SIG-M5 (cell line): Measurements from ENCODE around the gene STIMATE.

Experiments
- DNase-seq: peaks from one replicate; lab custom pipeline; 2025; lab: John Stamatoyannopoulos, UW

The STIMATE gene

DNA sequence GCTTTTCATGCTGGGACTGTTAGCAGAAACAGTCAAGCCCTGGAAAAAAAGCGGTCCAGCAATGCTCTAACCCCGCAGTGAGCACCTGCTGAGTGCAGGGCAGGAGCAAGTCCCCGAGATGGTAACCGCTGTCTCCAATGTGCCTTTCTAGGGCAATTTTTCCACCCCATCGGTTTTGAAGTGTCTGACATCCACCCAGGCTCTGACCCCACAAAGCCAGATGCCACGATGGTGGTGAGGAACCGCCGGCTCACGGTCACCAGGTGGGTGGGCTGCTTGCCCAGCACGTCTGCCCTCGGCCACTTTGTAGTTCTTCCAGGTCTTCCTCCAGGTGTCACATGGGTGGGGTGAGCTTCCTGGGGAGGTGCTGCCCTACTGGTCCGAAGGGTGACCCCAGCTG, 106.0 kb downstream of the STIMATE start:
- DNase-seq: no peak

DNA sequence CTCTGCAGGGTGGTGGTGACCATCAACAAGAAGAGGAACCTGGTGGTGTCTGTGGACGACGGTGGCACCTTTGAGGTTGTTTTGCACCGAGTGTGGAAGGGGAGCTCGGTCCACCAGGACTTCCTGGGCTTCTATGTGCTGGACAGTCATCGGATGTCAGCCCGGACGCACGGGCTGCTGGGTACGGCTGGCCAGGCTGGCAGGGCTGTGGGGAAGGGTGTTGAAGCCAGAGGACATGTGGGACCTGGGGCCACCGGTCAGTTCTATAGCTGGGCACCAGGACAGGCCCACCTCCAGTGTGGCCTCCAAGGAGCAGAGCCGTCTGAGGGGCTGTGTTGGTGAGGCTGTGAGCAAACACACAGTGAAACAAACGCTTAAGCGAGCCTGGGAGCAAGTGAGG, 106.6 kb downstream of the STIMATE start:
- DNase-seq: no peak

DNA sequence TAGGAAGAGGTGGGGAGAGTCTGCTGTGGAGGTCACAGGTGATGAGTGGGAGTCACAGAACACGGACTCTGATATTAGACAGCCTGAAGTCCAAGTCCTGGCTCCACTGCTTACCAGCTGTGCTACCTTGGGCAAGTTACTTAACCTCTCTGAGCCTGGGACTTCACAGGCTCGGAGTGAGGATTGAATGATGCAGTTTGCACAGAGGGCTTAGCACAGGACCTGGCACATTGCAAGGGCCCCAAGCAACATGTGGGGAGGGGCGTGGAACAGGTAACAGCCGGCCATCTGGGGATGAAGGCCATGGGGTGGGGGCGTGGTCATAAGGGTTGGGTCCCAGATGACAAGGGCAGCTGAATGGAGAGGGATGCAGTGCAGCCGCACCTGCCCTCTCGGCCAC, 107.0 kb downstream of the STIMATE start:
- DNase-seq: no peak

DNA sequence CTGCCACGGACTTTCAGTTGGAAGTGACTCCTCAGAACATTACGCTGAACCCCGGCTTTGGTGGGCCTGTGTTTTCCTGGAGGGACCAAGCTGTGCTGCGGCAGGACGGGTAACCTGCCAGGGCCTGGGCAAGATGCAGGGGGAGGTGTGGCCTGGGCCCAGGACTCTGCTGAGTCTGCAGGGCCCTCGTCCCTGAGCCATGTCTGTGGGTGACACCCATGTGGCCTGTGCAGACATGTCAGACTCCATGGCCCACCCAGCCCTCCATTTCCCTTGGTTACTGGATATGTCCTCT, 107.7 kb downstream of the STIMATE start:
- no peak for DNase-seq

DNA sequence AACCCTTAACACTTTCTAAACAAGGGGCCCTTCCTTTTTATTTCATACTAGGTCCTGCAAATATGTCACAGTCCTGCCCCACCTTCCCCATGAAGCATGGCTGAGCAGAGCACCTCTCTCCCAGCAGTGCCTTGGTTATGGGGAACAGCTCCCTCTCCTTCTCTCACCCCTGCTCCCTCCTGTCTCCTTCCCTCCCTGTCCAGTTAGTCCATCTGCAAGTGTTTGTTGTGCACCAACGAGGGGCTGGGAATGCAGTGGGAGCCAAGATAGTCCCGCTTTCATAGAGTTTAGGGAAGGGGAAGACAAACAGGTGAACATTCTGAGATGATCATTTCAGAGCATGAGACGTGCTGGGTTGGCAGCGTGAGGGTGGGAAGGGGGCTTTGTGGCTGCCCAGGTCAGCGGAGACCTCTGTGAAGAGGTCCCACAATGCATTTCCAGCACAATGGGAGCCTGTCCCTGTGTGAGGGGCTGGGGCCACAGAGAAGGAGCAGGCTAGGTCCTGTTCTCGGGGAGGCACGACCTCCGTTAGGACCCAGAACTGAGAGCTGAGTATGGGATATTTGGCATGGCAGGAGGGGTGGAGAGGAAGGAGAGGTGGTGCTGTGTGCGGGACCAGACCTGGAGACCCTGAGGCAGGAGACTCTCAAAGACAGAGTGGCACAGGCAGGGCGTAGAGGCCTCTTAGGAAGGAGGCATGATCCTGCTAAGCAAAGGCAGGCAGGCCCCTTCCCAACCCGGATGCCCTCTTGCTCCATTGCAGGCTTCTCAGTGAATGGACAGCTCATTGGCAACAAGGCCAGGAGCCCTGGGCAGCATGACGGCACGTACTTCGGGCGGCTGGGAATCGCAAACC, 108.2 kb downstream of the STIMATE start:
- DNase-seq: no peak

DNA sequence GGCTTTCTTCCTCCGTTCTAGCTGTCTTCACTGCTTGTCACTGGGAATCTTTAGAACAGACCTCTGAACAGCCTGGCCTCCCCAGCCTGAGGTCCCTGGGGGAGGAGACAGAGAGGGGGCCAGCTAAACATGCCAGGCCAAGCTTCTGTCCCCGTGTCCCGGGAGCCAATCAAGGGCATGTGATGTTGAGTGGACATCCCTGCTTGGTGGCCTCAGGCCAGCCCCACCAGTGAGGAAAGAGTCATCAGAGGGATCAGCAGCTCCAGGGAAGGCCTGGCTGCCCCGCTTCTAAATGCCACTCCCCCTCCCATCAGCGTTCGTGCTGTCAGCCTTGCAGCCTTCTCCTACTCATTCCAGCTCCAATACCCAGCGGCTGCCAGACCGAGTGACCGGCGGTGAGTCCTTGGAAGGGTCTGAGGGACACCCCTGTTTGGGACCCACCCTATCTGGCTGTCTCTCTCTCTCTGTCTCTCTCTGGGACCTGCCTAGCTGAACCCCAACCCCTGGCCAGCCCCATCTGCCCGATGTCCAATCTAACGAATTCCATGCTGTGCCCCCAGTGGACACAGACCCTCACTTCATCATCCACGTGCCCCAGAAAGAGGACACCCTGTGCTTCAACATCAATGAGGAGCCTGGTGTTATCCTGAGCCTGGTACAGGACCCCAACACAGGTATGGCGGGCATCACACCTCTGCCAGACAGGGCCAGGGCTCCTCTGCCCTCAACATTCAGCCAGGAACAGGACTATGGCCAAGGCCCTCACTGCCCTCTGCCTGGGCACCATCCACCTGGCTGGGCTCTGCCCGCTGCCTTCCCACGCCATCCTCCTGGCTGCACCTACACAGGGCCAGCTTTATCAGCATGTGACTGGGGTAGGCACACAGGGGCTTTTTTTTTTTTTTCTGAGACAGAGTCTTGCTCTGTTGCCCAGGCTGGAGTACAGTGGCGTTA, 109.4 kb downstream of the STIMATE start:
- DNase-seq: no peak

DNA sequence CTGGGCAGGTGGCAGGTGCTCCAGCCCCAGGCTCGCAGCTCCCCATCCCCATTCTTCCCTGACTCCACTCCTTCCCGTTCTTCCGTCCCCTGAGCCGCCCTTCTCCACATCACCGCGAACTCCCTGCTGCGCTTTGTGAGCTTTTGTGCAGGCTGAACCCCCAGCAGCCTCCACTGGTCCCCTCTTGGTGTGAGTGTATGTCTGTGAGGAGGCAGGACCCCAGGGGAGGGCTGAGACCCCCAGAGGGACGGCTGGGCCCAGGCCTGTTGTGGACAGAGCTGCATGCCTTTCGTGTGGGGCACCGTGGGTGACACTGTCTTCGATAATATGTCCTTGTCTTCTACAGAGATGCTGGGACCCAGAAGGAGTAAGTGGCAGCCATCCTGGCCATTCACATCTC, 110.1 kb downstream of the STIMATE start:
- no peak for DNase-seq
